Esophagus (tissue), 2 donors: ENCODE measurements around the gene CAMK2N1. TPM values are rescaled to one million over a fixed set of nuclear protein-coding genes. Genes with fewer than 3 reads are reported as not detected.

Experiments used
- H3K27ac ChIP-seq, 2 donors: one replicate each; pipeline ENCODE4 v1.5.1; 2013; ENCODE audit warnings: low read depth in 2 of 2, mild to moderate bottlenecking in 2 of 2, inconsistent platforms in 1 of 2, low read length in 1 of 2, moderate library complexity in 1 of 2
- H3K27me3 ChIP-seq, 2 donors: one replicate each; pipeline ENCODE4 v1.6.1; 2013; ENCODE audit warnings: low read length in 2 of 2, control low read depth in 1 of 2, mild to moderate bottlenecking in 1 of 2; ENCODE audit not compliant: insufficient read depth in 2 of 2, control insufficient read depth in 1 of 2
- H3K36me3 ChIP-seq, 2 donors: one replicate each; pipeline ENCODE4 v1.6.1; 2013; ENCODE audit warnings: low read length in 1 of 2; ENCODE audit not compliant: control insufficient read depth in 2 of 2, insufficient read depth in 2 of 2
- H3K4me1 ChIP-seq, 2 donors: one replicate each; pipeline ENCODE4 v1.6.1; 2013; ENCODE audit warnings: low read length in 1 of 2; ENCODE audit not compliant: control insufficient read depth in 2 of 2, insufficient read depth in 2 of 2
- H3K4me3 ChIP-seq, 2 donors: one replicate each; pipeline ENCODE4 v1.5.1; 2013; ENCODE audit warnings: low read length in 2 of 2, mild to moderate bottlenecking in 2 of 2, low read depth in 1 of 2, moderate library complexity in 1 of 2
- H3K9me3 ChIP-seq, 2 donors: one replicate each; pipeline ENCODE4 v1.6.1; 2013; ENCODE audit warnings: mild to moderate bottlenecking in 2 of 2, low read depth in 1 of 2, low read length in 1 of 2, moderate library complexity in 1 of 2; ENCODE audit not compliant: control insufficient read depth in 2 of 2, insufficient read depth in 1 of 2
- WGBS, 2 donors: extraction: QIAGEN DNeasy Blood & Tissue Kit; methylation state at CpG; one replicate each; pipeline ENCODE4 v1.1.7; 2013; 5-methylcytosine and 5-hydroxymethylcytosine counted together
- polyA plus RNA-seq, 2 donors: library from polyadenylated mRNA; stranded (reverse); fragments of 200-250 nt; gene quantifications; one replicate each; pipeline ENCODE4 v1.2.3, GENCODE V29; 2013
- donor health status: healthy with polysubstance abuse.
- donor health status: Bipolar disorder and iron deficiency.

The CAMK2N1 gene
- 10 to 100 TPM; 11.2 to 44.7 TPM for polyA plus RNA-seq

GRCh38 chr1:20485527-20486456 is at the start of gene CAMK2N1:
CAMK2N1 (minus strand) TSS chr1:20486210; CDS start chr1:20485379, 831 bp downstream.
- Histone ChIP-seq H3K9me3 (no peaks in the 10 kb centered on the region), H3K4me1 (peaks cover 4 to 15% of the 10 kb centered on the region in 2 donors), H3K4me3 (peak within 1 kb of the TSS; percentile 60 to 63), H3K27ac (peak within 1 kb of the TSS; percentile 79 to 80), H3K36me3 (no peaks in the 10 kb centered on the region), H3K27me3 (peaks cover 0 to 13% of the 10 kb centered on the region in 2 donors)
- WGBS, 2 donors: 0 to 1% methylated on average over 100 to 104 of the region's 104 CpGs

- Histone ChIP-seq H3K27me3 (peaks cover 0 to 2% of the 10 kb centered on the region in 2 donors), H3K27ac (no peak overlapping the region), H3K4me1 (no peaks in the 10 kb centered on the region), H3K4me3 (no peak overlapping the region), H3K9me3 (no peaks in the 10 kb centered on the region), H3K36me3 (no peaks in the 10 kb centered on the region)
- WGBS, 2 donors: 66 to 67% methylated on average over 12 of the region's 12 CpGs
Measured at GRCh38 chr1:20534659-20535417, 48.8 kb upstream of the CAMK2N1 start.

- Histone ChIP-seq H3K4me3 (no peak overlapping the region), H3K27me3 (peaks cover 0 to 2% of the 10 kb centered on the region in 2 donors), H3K27ac (no peak overlapping the region), H3K4me1 (no peaks in the 10 kb centered on the region), H3K9me3 (no peaks in the 10 kb centered on the region), H3K36me3 (no peaks in the 10 kb centered on the region)
- WGBS, 2 donors: 57% methylated on average over 4 of the region's 4 CpGs
Measured at GRCh38 chr1:20533635-20534034, 47.6 kb upstream of the CAMK2N1 start.

- no peaks in the 10 kb centered on the region for H3K4me1 ChIP-seq
- 47 to 55% methylated on average over 6 of the region's 6 CpGs for WGBS, 2 donors
- H3K27me3 ChIP-seq: peaks cover 0 to 2% of the 10 kb centered on the region in 2 donors
- H3K9me3 ChIP-seq: no peaks in the 10 kb centered on the region
- no peaks in the 10 kb centered on the region for H3K36me3 ChIP-seq
- no peak overlapping the region for H3K4me3 ChIP-seq
- H3K27ac ChIP-seq: no peak overlapping the region
Measured at GRCh38 chr1:20530901-20531300, 44.9 kb upstream of the CAMK2N1 start.

GRCh38 chr1:20530306-20530705 is 44.3 kb upstream of the CAMK2N1 start:
- peaks cover 0 to 2% of the 10 kb centered on the region in 2 donors for H3K27me3 ChIP-seq
- WGBS, 2 donors: 24 to 35% methylated on average over 8 of the region's 8 CpGs
- H3K27ac ChIP-seq: no peak overlapping the region

GRCh38 chr1:20528221-20528620 is 42.2 kb upstream of the CAMK2N1 start:
- WGBS, 2 donors: 46 to 59% methylated on average over 7 of the region's 7 CpGs
- Histone ChIP-seq H3K9me3 (no peaks in the 10 kb centered on the region), H3K36me3 (no peaks in the 10 kb centered on the region), H3K4me1 (no peaks in the 10 kb centered on the region), H3K27ac (no peak overlapping the region), H3K27me3 (no peaks in the 10 kb centered on the region), H3K4me3 (no peak overlapping the region)

More at GRCh38 chr1:20530306-20530705, 44.3 kb upstream of the CAMK2N1 start:
- Histone ChIP-seq H3K9me3 (no peaks in the 10 kb centered on the region), H3K36me3 (no peaks in the 10 kb centered on the region), H3K4me3 (no peak overlapping the region), H3K4me1 (no peaks in the 10 kb centered on the region)

GRCh38 chr1:20526267-20526666 is 40.3 kb upstream of the CAMK2N1 start:
- H3K27me3 ChIP-seq: no peaks in the 10 kb centered on the region
- H3K9me3 ChIP-seq: no peaks in the 10 kb centered on the region
- H3K36me3 ChIP-seq: no peaks in the 10 kb centered on the region
- no peak overlapping the region for H3K4me3 ChIP-seq
- no peak overlapping the region for H3K27ac ChIP-seq
- H3K4me1 ChIP-seq: no peaks in the 10 kb centered on the region
- 80 to 87% methylated on average over 6 of the region's 6 CpGs for WGBS, 2 donors

- H3K9me3 ChIP-seq: no peaks in the 10 kb centered on the region
- 13 to 19% methylated on average over 17 of the region's 17 CpGs for WGBS, 2 donors
- no peak overlapping the region for H3K27ac ChIP-seq
- no peaks in the 10 kb centered on the region for H3K27me3 ChIP-seq
- no peaks in the 10 kb centered on the region for H3K4me1 ChIP-seq
- H3K4me3 ChIP-seq: no peak overlapping the region
- H3K36me3 ChIP-seq: no peaks in the 10 kb centered on the region
Measured at GRCh38 chr1:20521960-20522861, 36.2 kb upstream of the CAMK2N1 start.
